HEK293 (cell line): ENCODE data around the gene EMD.

Source experiments
- GFI1B ChIP-seq: fragments of 450-650 bp; formaldehyde crosslinking; IDR thresholded peaks from 2 replicates; pipeline ENCODE4 v1.5.1; 2016; ENCODE audit warnings: missing biosample characterization, missing genetic modification characterization
- GLIS1 ChIP-seq: fragments of 450-650 bp; formaldehyde crosslinking; IDR thresholded peaks from 2 replicates; pipeline ENCODE4 v1.5.1; 2016; ENCODE audit warnings: missing biosample characterization, missing genetic modification characterization
- HOXD13 ChIP-seq: sonication (generic); formaldehyde crosslinking; IDR thresholded peaks from 2 replicates; pipeline ENCODE4 v1.8.0; 2022; ENCODE audit warnings: missing genetic modification reagents, borderline replicate concordance
- KLF16 ChIP-seq: fragments of 450-650 bp; formaldehyde crosslinking; IDR thresholded peaks from 2 replicates; pipeline ENCODE4 v1.5.1; 2017; ENCODE audit warnings: missing biosample characterization, missing genetic modification characterization
- KLF7 ChIP-seq: fragments of 450-650 bp; formaldehyde crosslinking; IDR thresholded peaks from 2 replicates; pipeline ENCODE4 v1.5.1; 2016; ENCODE audit warnings: missing biosample characterization, missing genetic modification characterization, borderline replicate concordance
- ZIC2 ChIP-seq: fragments of 450-650 bp; formaldehyde crosslinking; IDR thresholded peaks from 2 replicates; pipeline ENCODE4 v1.5.1; 2016; ENCODE audit warnings: missing biosample characterization, missing genetic modification characterization
- ZNF132 ChIP-seq: fragments of 450-650 bp; formaldehyde crosslinking; IDR thresholded peaks from 2 replicates; pipeline ENCODE4 v1.5.1; 2017; ENCODE audit warnings: missing biosample characterization, missing genetic modification characterization, borderline replicate concordance
- ZNF202 ChIP-seq: fragments of 450-650 bp; formaldehyde crosslinking; IDR thresholded peaks from 2 replicates; pipeline ENCODE4 v1.5.1; 2016; ENCODE audit warnings: missing biosample characterization, missing genetic modification characterization, borderline replicate concordance
- ZNF211 ChIP-seq: fragments of 450-650 bp; formaldehyde crosslinking; IDR thresholded peaks from 2 replicates; pipeline ENCODE4 v1.5.1; 2016; ENCODE audit warnings: low read depth, missing biosample characterization, missing genetic modification characterization
- ZNF274 ChIP-seq, 2 experiments: fragments of 200-500 bp in 1 of 2; fragments of 450-650 bp in 1 of 2; sonication (Bioruptor generic) in 1 of 2; formaldehyde crosslinking in 1 of 2; IDR thresholded peaks; 2 replicates each; pipeline versions ENCODE4 v1.5.1 to v1.6.1; 2014 to 2016; ENCODE audit warnings: borderline replicate concordance in 1 of 2, inconsistent platforms in 1 of 2, low read length in 1 of 2, missing biosample characterization in 1 of 2, missing genetic modification characterization in 1 of 2
- ZNF48 ChIP-seq: fragments of 450-650 bp; formaldehyde crosslinking; IDR thresholded peaks from 2 replicates; pipeline ENCODE4 v1.5.1; 2016; ENCODE audit warnings: missing biosample characterization, missing genetic modification characterization
- ZNF513 ChIP-seq: fragments of 450-650 bp; IDR thresholded peaks from 2 replicates; pipeline ENCODE4 v1.5.1; 2018; ENCODE audit warnings: missing biosample characterization, missing genetic modification characterization
- ZNF600 ChIP-seq: fragments of 450-650 bp; formaldehyde crosslinking; IDR thresholded peaks from 2 replicates; pipeline ENCODE4 v1.5.1; 2016; ENCODE audit warnings: missing biosample characterization, missing genetic modification characterization
- ZNF626 ChIP-seq: fragments of 450-650 bp; sonication (Bioruptor Pico); formaldehyde crosslinking; IDR thresholded peaks from 2 replicates; pipeline ENCODE4 v1.5.1; 2018; ENCODE audit warnings: missing biosample characterization, missing genetic modification characterization, inconsistent platforms
- ZNF654 ChIP-seq: fragments of 450-650 bp; formaldehyde crosslinking; IDR thresholded peaks from 2 replicates; pipeline ENCODE4 v1.5.1; 2016; ENCODE audit warnings: low read depth, missing biosample characterization, missing genetic modification characterization
- ZNF701 ChIP-seq: fragments of 450-650 bp; formaldehyde crosslinking; IDR thresholded peaks from 2 replicates; pipeline ENCODE4 v1.5.1; 2016; ENCODE audit warnings: missing biosample characterization, missing genetic modification characterization
- ZNF76 ChIP-seq: fragments of 450-650 bp; formaldehyde crosslinking; IDR thresholded peaks from 2 replicates; pipeline ENCODE4; 2016; ENCODE audit warnings: low read depth, missing biosample characterization, missing genetic modification characterization, borderline replicate concordance
- ZNF792 ChIP-seq: fragments of 450-650 bp; formaldehyde crosslinking; IDR thresholded peaks from 2 replicates; pipeline ENCODE4 v1.5.1; 2016; ENCODE audit warnings: missing biosample characterization, missing genetic modification characterization
- TF ChIP-seq, protein P1 (sequence below): fragments of 450-650 bp; formaldehyde crosslinking; IDR thresholded peaks from 2 replicates; pipeline ENCODE4 v1.5.1; 2017; ENCODE audit warnings: missing biosample characterization, missing genetic modification characterization
- TF ChIP-seq, protein P2 (sequence below): fragments of 450-650 bp; formaldehyde crosslinking; IDR thresholded peaks from 2 replicates; pipeline ENCODE4 v1.5.1; 2016; ENCODE audit warnings: missing biosample characterization, missing genetic modification characterization, low read depth
- TF ChIP-seq, protein P3 (sequence below): fragments of 450-650 bp; formaldehyde crosslinking; conservative IDR thresholded peaks from 2 replicates; pipeline ENCODE4 v1.5.1; 2016; ENCODE audit warnings: low read depth, missing biosample characterization, missing genetic modification characterization

Gene EMD

GRCh38 chrX:154396973-154397887 is 18.1 kb downstream of the EMD start (continued):
- TF ChIP-seq ZIC2 (tag by site-specific recombination) (no peak), ZNF48 (tag by site-specific recombination) (no peak), KLF16 (tag by site-specific recombination) (peak; percentile 59), ZNF76 (tag by site-specific recombination) (peak; percentile 46; the same call in 1 of the 2 replicates), ZNF626 (no peak), ZNF132 (tag by site-specific recombination) (no peak), ZNF792 (tag by site-specific recombination) (no peak), ZNF202 (tag by site-specific recombination) (no peak), ZNF600 (tag by site-specific recombination) (peak; percentile 52; the same call in 1 of the 2 replicates), HOXD13 (no peak), ZNF701 (tag by site-specific recombination) (no peak), GLIS1 (tag by site-specific recombination) (peak; percentile 13; the same call in 1 of the 2 replicates), ZNF211 (tag by site-specific recombination) (no peak), GFI1B (tag by site-specific recombination) (no peak), ZNF513 (tag by site-specific recombination) (no peak), ZNF654 (tag by site-specific recombination) (no peak), ZNF274 (IDR thresholded peaks at IDR 0.05; ENCODE audit: low read length) (no peak), ZNF274 (tag by site-specific recombination; IDR thresholded peaks at IDR 0.05; ENCODE audit: borderline replicate concordance) (no peak), KLF7 (0 out of 2 replicates have a peak, but pooled peaks have one; percentile 15)
- TF ChIP-seq, protein P1, sequence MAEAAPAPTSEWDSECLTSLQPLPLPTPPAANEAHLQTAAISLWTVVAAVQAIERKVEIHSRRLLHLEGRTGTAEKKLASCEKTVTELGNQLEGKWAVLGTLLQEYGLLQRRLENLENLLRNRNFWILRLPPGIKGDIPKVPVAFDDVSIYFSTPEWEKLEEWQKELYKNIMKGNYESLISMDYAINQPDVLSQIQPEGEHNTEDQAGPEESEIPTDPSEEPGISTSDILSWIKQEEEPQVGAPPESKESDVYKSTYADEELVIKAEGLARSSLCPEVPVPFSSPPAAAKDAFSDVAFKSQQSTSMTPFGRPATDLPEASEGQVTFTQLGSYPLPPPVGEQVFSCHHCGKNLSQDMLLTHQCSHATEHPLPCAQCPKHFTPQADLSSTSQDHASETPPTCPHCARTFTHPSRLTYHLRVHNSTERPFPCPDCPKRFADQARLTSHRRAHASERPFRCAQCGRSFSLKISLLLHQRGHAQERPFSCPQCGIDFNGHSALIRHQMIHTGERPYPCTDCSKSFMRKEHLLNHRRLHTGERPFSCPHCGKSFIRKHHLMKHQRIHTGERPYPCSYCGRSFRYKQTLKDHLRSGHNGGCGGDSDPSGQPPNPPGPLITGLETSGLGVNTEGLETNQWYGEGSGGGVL (tag by site-specific recombination) = peak; percentile 13; the same call in 1 of the 2 replicates
- TF ChIP-seq, protein P2, sequence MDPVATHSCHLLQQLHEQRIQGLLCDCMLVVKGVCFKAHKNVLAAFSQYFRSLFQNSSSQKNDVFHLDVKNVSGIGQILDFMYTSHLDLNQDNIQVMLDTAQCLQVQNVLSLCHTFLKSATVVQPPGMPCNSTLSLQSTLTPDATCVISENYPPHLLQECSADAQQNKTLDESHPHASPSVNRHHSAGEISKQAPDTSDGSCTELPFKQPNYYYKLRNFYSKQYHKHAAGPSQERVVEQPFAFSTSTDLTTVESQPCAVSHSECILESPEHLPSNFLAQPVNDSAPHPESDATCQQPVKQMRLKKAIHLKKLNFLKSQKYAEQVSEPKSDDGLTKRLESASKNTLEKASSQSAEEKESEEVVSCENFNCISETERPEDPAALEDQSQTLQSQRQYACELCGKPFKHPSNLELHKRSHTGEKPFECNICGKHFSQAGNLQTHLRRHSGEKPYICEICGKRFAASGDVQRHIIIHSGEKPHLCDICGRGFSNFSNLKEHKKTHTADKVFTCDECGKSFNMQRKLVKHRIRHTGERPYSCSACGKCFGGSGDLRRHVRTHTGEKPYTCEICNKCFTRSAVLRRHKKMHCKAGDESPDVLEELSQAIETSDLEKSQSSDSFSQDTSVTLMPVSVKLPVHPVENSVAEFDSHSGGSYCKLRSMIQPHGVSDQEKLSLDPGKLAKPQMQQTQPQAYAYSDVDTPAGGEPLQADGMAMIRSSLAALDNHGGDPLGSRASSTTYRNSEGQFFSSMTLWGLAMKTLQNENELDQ (tag by site-specific recombination) = no peak
- TF ChIP-seq, protein P3, sequence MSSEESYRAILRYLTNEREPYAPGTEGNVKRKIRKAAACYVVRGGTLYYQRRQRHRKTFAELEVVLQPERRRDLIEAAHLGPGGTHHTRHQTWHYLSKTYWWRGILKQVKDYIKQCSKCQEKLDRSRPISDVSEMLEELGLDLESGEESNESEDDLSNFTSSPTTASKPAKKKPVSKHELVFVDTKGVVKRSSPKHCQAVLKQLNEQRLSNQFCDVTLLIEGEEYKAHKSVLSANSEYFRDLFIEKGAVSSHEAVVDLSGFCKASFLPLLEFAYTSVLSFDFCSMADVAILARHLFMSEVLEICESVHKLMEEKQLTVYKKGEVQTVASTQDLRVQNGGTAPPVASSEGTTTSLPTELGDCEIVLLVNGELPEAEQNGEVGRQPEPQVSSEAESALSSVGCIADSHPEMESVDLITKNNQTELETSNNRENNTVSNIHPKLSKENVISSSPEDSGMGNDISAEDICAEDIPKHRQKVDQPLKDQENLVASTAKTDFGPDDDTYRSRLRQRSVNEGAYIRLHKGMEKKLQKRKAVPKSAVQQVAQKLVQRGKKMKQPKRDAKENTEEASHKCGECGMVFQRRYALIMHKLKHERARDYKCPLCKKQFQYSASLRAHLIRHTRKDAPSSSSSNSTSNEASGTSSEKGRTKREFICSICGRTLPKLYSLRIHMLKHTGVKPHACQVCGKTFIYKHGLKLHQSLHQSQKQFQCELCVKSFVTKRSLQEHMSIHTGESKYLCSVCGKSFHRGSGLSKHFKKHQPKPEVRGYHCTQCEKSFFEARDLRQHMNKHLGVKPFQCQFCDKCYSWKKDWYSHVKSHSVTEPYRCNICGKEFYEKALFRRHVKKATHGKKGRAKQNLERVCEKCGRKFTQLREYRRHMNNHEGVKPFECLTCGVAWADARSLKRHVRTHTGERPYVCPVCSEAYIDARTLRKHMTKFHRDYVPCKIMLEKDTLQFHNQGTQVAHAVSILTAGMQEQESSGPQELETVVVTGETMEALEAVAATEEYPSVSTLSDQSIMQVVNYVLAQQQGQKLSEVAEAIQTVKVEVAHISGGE (tag by site-specific recombination) = peak; percentile 56; the same call in 1 of the 2 replicates
- TF ChIP-seq, all 188 proteins: peak for 23
